ENCODE measurements around the gene SLITRK5.

GRCh38 chr13:87712012-87712411, 40.8 kb downstream of the SLITRK5 start:
- TF ChIP-seq, protein P1, sequence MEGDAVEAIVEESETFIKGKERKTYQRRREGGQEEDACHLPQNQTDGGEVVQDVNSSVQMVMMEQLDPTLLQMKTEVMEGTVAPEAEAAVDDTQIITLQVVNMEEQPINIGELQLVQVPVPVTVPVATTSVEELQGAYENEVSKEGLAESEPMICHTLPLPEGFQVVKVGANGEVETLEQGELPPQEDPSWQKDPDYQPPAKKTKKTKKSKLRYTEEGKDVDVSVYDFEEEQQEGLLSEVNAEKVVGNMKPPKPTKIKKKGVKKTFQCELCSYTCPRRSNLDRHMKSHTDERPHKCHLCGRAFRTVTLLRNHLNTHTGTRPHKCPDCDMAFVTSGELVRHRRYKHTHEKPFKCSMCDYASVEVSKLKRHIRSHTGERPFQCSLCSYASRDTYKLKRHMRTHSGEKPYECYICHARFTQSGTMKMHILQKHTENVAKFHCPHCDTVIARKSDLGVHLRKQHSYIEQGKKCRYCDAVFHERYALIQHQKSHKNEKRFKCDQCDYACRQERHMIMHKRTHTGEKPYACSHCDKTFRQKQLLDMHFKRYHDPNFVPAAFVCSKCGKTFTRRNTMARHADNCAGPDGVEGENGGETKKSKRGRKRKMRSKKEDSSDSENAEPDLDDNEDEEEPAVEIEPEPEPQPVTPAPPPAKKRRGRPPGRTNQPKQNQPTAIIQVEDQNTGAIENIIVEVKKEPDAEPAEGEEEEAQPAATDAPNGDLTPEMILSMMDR (conservative IDR thresholded peaks at IDR 0.05 in 1 of 2, IDR thresholded peaks at IDR 0.05 in 1 of 2; ENCODE audit: low read depth in 1 of 2, low read length in 2 of 2), result no peak
- TF ChIP-seq EZH2 (IDR thresholded peaks at IDR 0.05; ENCODE audit: low read length, missing control alignments), result no peak
